Measurements from ENCODE around the gene PDLIM7. TPM values are rescaled to one million over a fixed set of nuclear protein-coding genes. Genes with fewer than 3 reads are reported as not detected.

The PDLIM7 gene
- polyA plus RNA-seq, 1 donor (not counting 4 experiments of a cell fraction or from before 2014, with no cell fraction given), result 48.5 TPM

- peak overlapping the region; percentile 68 for H3K9ac ChIP-seq (ENCODE audit: control insufficient read depth, extremely low read depth, insufficient read depth, low read length)
- H3K9me3 ChIP-seq (ENCODE audit: control insufficient read depth, low read depth, low read length), result no peaks in the 10 kb centered on the region
- peaks cover 16% of the 10 kb centered on the region for H4K20me1 ChIP-seq (ENCODE audit: control insufficient read depth, extremely low read depth, insufficient read depth, low read length)
- no peak overlapping the region for H3K27ac ChIP-seq (ENCODE audit: control insufficient read depth, insufficient read depth, low read length)
- no peaks in the 10 kb centered on the region for H3K27me3 ChIP-seq (ENCODE audit: control insufficient read depth, extremely low read depth, insufficient read depth, low read length)
- dilution Hi-C loops (cut with MboI; ENCODE audit: extremely low pct_ligation_motif_present, low sequenced_read_pairs), result no loop called here
- FAIRE-seq (no peak), DNase-seq (ENCODE audit: low read depth, low spot score) (no peak)
- TF ChIP-seq EZH2 (IDR thresholded peaks at IDR 0.05; ENCODE audit: low read length), result no peak
- no peak for TF ChIP-seq CTCF (optimal IDR thresholded peaks at IDR 0.05 in 1 of 3, IDR thresholded peaks at IDR 0.05 in 1 of 3, conservative IDR thresholded peaks at IDR 0.05 in 1 of 3; ENCODE audit: extremely low read depth in 1 of 3, insufficient read depth in 2 of 3, low read length in 3 of 3)
- H3K4me2 ChIP-seq (ENCODE audit: control insufficient read depth, extremely low read depth, insufficient read depth, low read depth, low read length), result peak overlapping the region; percentile 79
- H3K4me1 ChIP-seq (ENCODE audit: control insufficient read depth, extremely low read depth, insufficient read depth, low read length), result peaks cover 35% of the 10 kb centered on the region
- peaks cover 6 to 7% of the 10 kb centered on the region in 2 experiments for H3K36me3 ChIP-seq (ENCODE audit: control insufficient read depth in 2 of 2, extremely low read depth in 1 of 2, insufficient read depth in 2 of 2, low read length in 2 of 2)
- H3K4me3 ChIP-seq (ENCODE audit: control insufficient read depth in 2 of 3, extremely low read depth in 1 of 3, insufficient read depth in 2 of 3, low read depth in 1 of 3, low read length in 3 of 3), result peak overlapping the region; percentile 60 to 79 (median 77)
- H2AFZ ChIP-seq (ENCODE audit: control insufficient read depth, low read length), result no peak overlapping the region
- peaks cover 10% of the 10 kb centered on the region for H3K9me1 ChIP-seq (ENCODE audit: control insufficient read depth, extremely low read depth, insufficient read depth, low read length)
- peaks cover 23% of the 10 kb centered on the region for H3K79me2 ChIP-seq (ENCODE audit: control insufficient read depth, insufficient read depth, low read length)
Measured at GRCh38 chr5:177471610-177472356, 25.6 kb downstream of the PDLIM7 start.

GRCh38 chr5:177470759-177471536 lies 26.5 kb downstream of the PDLIM7 start:
- H3K4me2 ChIP-seq (ENCODE audit: control insufficient read depth, extremely low read depth, insufficient read depth, low read depth, low read length), result peak overlapping the region; percentile 79
- peaks cover 10% of the 10 kb centered on the region for H3K9me1 ChIP-seq (ENCODE audit: control insufficient read depth, extremely low read depth, insufficient read depth, low read length)
- H4K20me1 ChIP-seq (ENCODE audit: control insufficient read depth, extremely low read depth, insufficient read depth, low read length), result peaks cover 16% of the 10 kb centered on the region
- H3K27me3 ChIP-seq (ENCODE audit: control insufficient read depth, extremely low read depth, insufficient read depth, low read length), result no peaks in the 10 kb centered on the region
- H3K27ac ChIP-seq (ENCODE audit: control insufficient read depth, insufficient read depth, low read length), result no peak overlapping the region
- DNase-seq (ENCODE audit: low read depth, low spot score), result no peak
- FAIRE-seq, result peak; percentile 82
- peaks cover 35% of the 10 kb centered on the region for H3K4me1 ChIP-seq (ENCODE audit: control insufficient read depth, extremely low read depth, insufficient read depth, low read length)
- no peaks in the 10 kb centered on the region for H3K9me3 ChIP-seq (ENCODE audit: control insufficient read depth, low read depth, low read length)
- H3K4me3 ChIP-seq (ENCODE audit: control insufficient read depth in 2 of 3, extremely low read depth in 1 of 3, insufficient read depth in 2 of 3, low read depth in 1 of 3, low read length in 3 of 3), result no peak overlapping the region
- peaks cover 23% of the 10 kb centered on the region for H3K79me2 ChIP-seq (ENCODE audit: control insufficient read depth, insufficient read depth, low read length)
- peaks cover 7 to 15% of the 10 kb centered on the region in 2 experiments for H3K36me3 ChIP-seq (ENCODE audit: control insufficient read depth in 2 of 2, extremely low read depth in 1 of 2, insufficient read depth in 2 of 2, low read length in 2 of 2)
- dilution Hi-C loops (cut with MboI; ENCODE audit: extremely low pct_ligation_motif_present, low sequenced_read_pairs), result no loop called here
- H2AFZ ChIP-seq (ENCODE audit: control insufficient read depth, low read length), result no peak overlapping the region
- no peak for TF ChIP-seq EZH2 (IDR thresholded peaks at IDR 0.05; ENCODE audit: low read length)
- H3K9ac ChIP-seq (ENCODE audit: control insufficient read depth, extremely low read depth, insufficient read depth, low read length), result no peak overlapping the region
